Neural cell (in vitro differentiated cells): ENCODE results near the gene EXOC6B. TPM values are rescaled to one million over a fixed set of nuclear protein-coding genes. Genes with fewer than 3 reads are reported as not detected.

ENCODE experiments used
- H2AFZ ChIP-seq: fragments of 200-600, 300-800 bp; sonication (generic), shearing (Covaris generic); 2 replicates; pipeline ENCODE4 v1.6.0; 2014; ENCODE audit warnings: low read depth, mild to moderate bottlenecking, antibody characterized with exemption, low read length, moderate library complexity
- H3F3A ChIP-seq: fragments of 200-600 bp; shearing (Covaris generic); 2 replicates; pipeline ENCODE4 v1.6.1; 2016; ENCODE audit warnings: mild to moderate bottlenecking, moderate library complexity, mixed read lengths, antibody characterized with exemption, low read length; ENCODE audit not compliant: insufficient read depth, poor library complexity, severe bottlenecking
- H3K27ac ChIP-seq: fragments of 200-600, 300-800 bp; sonication (generic), shearing (Covaris generic); 2 replicates; pipeline ENCODE4 v1.5.1; 2014; ENCODE audit warnings: mild to moderate bottlenecking, low read length, moderate library complexity
- H3K27me3 ChIP-seq: fragments of 300-800, 200-600 bp; sonication (generic), shearing (Covaris generic); 2 replicates; pipeline ENCODE4 v1.6.0; 2014; ENCODE audit warnings: mild to moderate bottlenecking, low read depth, low read length, moderate library complexity; ENCODE audit not compliant: insufficient read depth
- H3K36me3 ChIP-seq: fragments of 300-800, 200-600 bp; sonication (generic), shearing (Covaris generic); 2 replicates; pipeline ENCODE4 v1.5.1; 2014; ENCODE audit warnings: mild to moderate bottlenecking, antibody characterized with exemption, low read length, moderate library complexity; ENCODE audit not compliant: insufficient read depth
- H3K4me2 ChIP-seq: fragments of 300-800, 200-600 bp; sonication (generic), shearing (Covaris generic); 2 replicates; pipeline ENCODE4 v1.6.0; 2014; ENCODE audit warnings: mild to moderate bottlenecking, low read length
- H3K4me3 ChIP-seq: fragments of 300-800, 200-600 bp; sonication (generic), shearing (Covaris generic); 2 replicates; pipeline ENCODE4 v1.5.1; 2014; ENCODE audit warnings: mild to moderate bottlenecking, low read length, moderate library complexity
- H3K79me2 ChIP-seq: fragments of 200-600 bp; shearing (Covaris generic); replicated peaks from 2 replicates; pipeline ENCODE4 v1.6.0; 2014; ENCODE audit warnings: mild to moderate bottlenecking, low read length, moderate library complexity; ENCODE audit not compliant: insufficient read depth
- H3K9ac ChIP-seq: fragments of 300-800, 200-600 bp; sonication (generic), shearing (Covaris generic); 2 replicates; pipeline ENCODE4 v1.6.1; 2016; ENCODE audit warnings: mild to moderate bottlenecking, low read length, mixed read lengths
- H3K9me2 ChIP-seq: fragments of 200-600 bp; shearing (Covaris generic); 2 replicates; pipeline ENCODE4 v1.6.1; 2016; ENCODE audit warnings: mild to moderate bottlenecking, low read length, mixed read lengths; ENCODE audit not compliant: insufficient read depth
- H3K9me3 ChIP-seq: fragments of 200-600, 300-800 bp; sonication (generic), shearing (Covaris generic); 2 replicates; pipeline ENCODE4 v1.6.1; 2016; ENCODE audit warnings: mild to moderate bottlenecking, mixed run types, low read length, moderate library complexity, mixed read lengths
- H4K20me1 ChIP-seq: fragments of 200-600 bp; shearing (Covaris generic); 2 replicates; pipeline ENCODE4 v1.6.1; 2016; ENCODE audit warnings: mild to moderate bottlenecking, mixed run types; ENCODE audit not compliant: insufficient read depth
- CTCF ChIP-seq: fragments of 450-650 bp; IDR thresholded peaks from 2 replicates; pipeline ENCODE4 v1.5.1; 2014; ENCODE audit warnings: antibody characterized with exemption, mild to moderate bottlenecking, moderate library complexity; ENCODE audit not compliant: poor library complexity, severe bottlenecking
- EP300 ChIP-seq: fragments of 450-650 bp; conservative IDR thresholded peaks from 2 replicates; pipeline ENCODE4 v1.6.1; 2014; ENCODE audit warnings: antibody characterized with exemption, mild to moderate bottlenecking, moderate library complexity; ENCODE audit not compliant: poor library complexity, severe bottlenecking
- EZH2 ChIP-seq: fragments of 200-600, 300-800 bp; shearing (Covaris generic), sonication (generic); IDR thresholded peaks from 2 replicates; pipeline ENCODE4 v1.6.1; 2014; ENCODE audit warnings: antibody characterized with exemption, low read length, borderline replicate concordance, mild to moderate bottlenecking; ENCODE audit not compliant: insufficient read depth, poor library complexity, severe bottlenecking
- MXI1 ChIP-seq: fragments of 450-650 bp; conservative IDR thresholded peaks from 2 replicates; pipeline ENCODE4 v1.6.1; 2014; ENCODE audit warnings: antibody characterized with exemption, mild to moderate bottlenecking; ENCODE audit not compliant: poor library complexity, severe bottlenecking
- POLR2AphosphoS5 ChIP-seq: IDR thresholded peaks from 2 replicates; pipeline ENCODE4 v1.6.1; 2012
- RAD21 ChIP-seq: fragments of 450-650 bp; conservative IDR thresholded peaks from 2 replicates; pipeline ENCODE4 v1.6.1; 2014; ENCODE audit warnings: antibody characterized with exemption, mild to moderate bottlenecking, moderate library complexity
- REST ChIP-seq: IDR thresholded peaks from 2 replicates; pipeline ENCODE4 v1.6.1; 2012; ENCODE audit warnings: borderline replicate concordance
- SMC3 ChIP-seq: fragments of 450-650 bp; conservative IDR thresholded peaks from 2 replicates; pipeline ENCODE4 v1.6.1; 2014; ENCODE audit warnings: antibody characterized with exemption, mild to moderate bottlenecking, moderate library complexity; ENCODE audit not compliant: poor library complexity
- TAF1 ChIP-seq: IDR thresholded peaks from 2 replicates; pipeline ENCODE4 v1.6.1; 2012; ENCODE audit warnings: low read depth
- polyA plus RNA-seq: library from polyadenylated mRNA; depleted of rRNA; stranded (reverse); fragments of >200 nt; gene quantifications from 2 replicates; pipeline ENCODE4 v1.2.3, GENCODE V29; 2014

EXOC6B gene
- polyA plus RNA-seq, 1 donor from 2014 or later = 23.4 TPM

GRCh38 chr2:72713857-72714256, 112.0 kb downstream of the EXOC6B start:
- Histone ChIP-seq H3K27me3 (no peaks in the 10 kb centered on the region), H3K9ac (no peak overlapping the region), H3F3A (no peaks in the 10 kb centered on the region), H3K4me3 (no peak overlapping the region), H3K36me3 (peaks cover 9% of the 10 kb centered on the region), H3K27ac (no peak overlapping the region), H3K4me2 (no peak overlapping the region), H3K9me2 (no peaks in the 10 kb centered on the region), H2AFZ (no peak overlapping the region), H3K79me2 (no peaks in the 10 kb centered on the region), H4K20me1 (no peaks in the 10 kb centered on the region), H3K9me3 (no peaks in the 10 kb centered on the region)
- TF ChIP-seq SMC3 (no peak), CTCF (no peak), RAD21 (no peak)

- no peak overlapping the region for H3K9ac ChIP-seq
- no peak overlapping the region for H2AFZ ChIP-seq
- no peak for TF ChIP-seq EP300
- TF ChIP-seq CTCF = no peak
- TF ChIP-seq RAD21 = no peak
- TF ChIP-seq EZH2 = no peak
- no peak for TF ChIP-seq MXI1
- no peak for TF ChIP-seq SMC3
- no peak for TF ChIP-seq POLR2AphosphoS5
- no peak for TF ChIP-seq TAF1
- no peak for TF ChIP-seq REST
- no peak overlapping the region for H3K27ac ChIP-seq
- peaks cover 9% of the 10 kb centered on the region for H3K36me3 ChIP-seq
- no peaks in the 10 kb centered on the region for H3K79me2 ChIP-seq
- H3F3A ChIP-seq = no peaks in the 10 kb centered on the region
- no peaks in the 10 kb centered on the region for H3K27me3 ChIP-seq
- no peaks in the 10 kb centered on the region for H3K9me3 ChIP-seq
- H3K4me3 ChIP-seq = no peak overlapping the region
- H4K20me1 ChIP-seq = no peaks in the 10 kb centered on the region
- H3K4me2 ChIP-seq = no peak overlapping the region
- H3K9me2 ChIP-seq = no peaks in the 10 kb centered on the region
These were observed 112.9 kb downstream of the EXOC6B start for GRCh38 chr2:72712977-72713376.
